Left ventricle myocardium superior (tissue), 1 donor: ENCODE data around the gene FAM177A1. TPM values are rescaled to one million over a fixed set of nuclear protein-coding genes. Genes with fewer than 3 reads are reported as not detected.
"Not testable (repeated sequence)": the region's sequence is repeated elsewhere in the genome, so short reads cannot be mapped to it uniquely, and the experiment has no call there.

Experiments used
- ATAC-seq: fragments of 200-7000 bp; cut with Tn5 transposase; one replicate; pipeline ENCODE4 v1.9.1; 2020; ENCODE audit warnings: mild to moderate bottlenecking, moderate library complexity
- DNase-seq: peaks from one replicate; pipeline ENCODE4 v3.0.0-alpha.2; 2020
- intact Hi-C: fragments of 100-400 bp; cut with micrococcal nuclease; formaldehyde crosslinking; loops from one replicate; pipeline ENCODE4 v1.11.0; 2022
- long read RNA-seq: library from polyadenylated mRNA; unstranded; transcript quantifications from one replicate; pipeline ENCODE4 v2.0.0, GENCODE V29; 2021
- total RNA-seq: library from RNA; stranded (reverse); fragmentation: NEBNext Ultra II Directional; extraction: Animal tissue kit (Norgen Biotek cat#: 25700); gene quantifications from one replicate; pipeline ENCODE4 v1.2.1, GENCODE V29; 2021
- donor health status: DM: no; HTN: yes; CAD: no; lungs with severe emphysema.

Gene FAM177A1
- total RNA-seq, result 51.3 TPM
- long read RNA-seq, transcript FAM177A1-202 (6 exons, 858 nt), result minor isoform, 20 of 66 reads
- long read RNA-seq, transcript FAM177A1-201 (5 exons, 2,927 nt), result major isoform, 27 of 66 reads
- long read RNA-seq, partial matches to known transcripts, result 7 of 66 reads
- long read RNA-seq, other reads (novel, unspliced or antisense), result 10 of 66 reads

GRCh38 chr14:35046048-35046750 lies at the start of gene FAM177A1:
FAM177A1 (plus strand) TSS chr14:35046272; CDS start chr14:35046464, 192 bp downstream.
- intact Hi-C loops, result no loop called here
- DNase-seq, result peak; percentile 99
- ATAC-seq, result peak; percentile 98

DNA sequence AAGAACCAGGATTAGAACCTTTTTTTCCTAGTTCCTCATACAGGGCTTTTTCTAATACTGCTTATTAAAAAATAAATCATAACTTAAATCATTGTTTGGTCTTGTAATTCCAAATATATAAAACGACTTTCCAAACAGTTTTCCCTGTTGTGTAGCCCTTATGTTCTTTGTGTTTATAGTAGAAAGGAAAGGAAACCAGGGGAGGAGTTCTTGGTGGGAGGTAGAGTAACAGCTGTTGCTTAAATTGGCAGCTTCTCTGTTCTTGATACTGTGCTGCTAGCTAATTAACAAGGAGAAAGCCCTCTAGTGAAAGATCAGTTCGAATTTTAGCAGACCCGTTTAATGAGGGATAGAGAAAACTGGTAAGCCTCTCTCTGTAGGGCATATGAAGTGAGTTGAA lies 48.3 kb upstream of the FAM177A1 start:
- ATAC-seq (no peak), DNase-seq (no peak)
- intact Hi-C loops, result no loop called here

- intact Hi-C loops, result no loop called here
- ATAC-seq (no peak), DNase-seq (no peak)
Measured at GRCh38 chr14:34999500-34999899, 46.6 kb upstream of the FAM177A1 start.

DNA sequence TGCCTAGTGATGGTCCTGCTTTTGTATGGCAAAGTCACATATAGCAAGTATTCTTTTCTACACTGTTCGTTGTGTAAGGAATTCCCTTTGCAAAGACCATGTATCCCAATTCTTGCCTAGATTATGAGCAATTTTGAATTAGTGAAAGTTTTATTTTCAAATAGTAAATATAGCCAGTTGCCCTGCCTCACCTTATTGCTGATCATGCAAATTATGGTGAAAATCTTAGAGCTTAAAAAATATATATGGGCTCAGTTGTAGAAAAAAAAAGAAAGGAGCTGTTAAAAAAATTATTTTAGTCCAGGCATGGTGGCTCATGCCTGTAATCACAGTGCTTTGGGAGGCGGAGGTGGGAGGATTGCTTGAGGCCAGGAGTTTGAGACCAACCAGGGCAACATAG lies 44.5 kb upstream of the FAM177A1 start:
- intact Hi-C loops, result no loop called here
- DNase-seq (no peak), ATAC-seq (no peak)

DNA sequence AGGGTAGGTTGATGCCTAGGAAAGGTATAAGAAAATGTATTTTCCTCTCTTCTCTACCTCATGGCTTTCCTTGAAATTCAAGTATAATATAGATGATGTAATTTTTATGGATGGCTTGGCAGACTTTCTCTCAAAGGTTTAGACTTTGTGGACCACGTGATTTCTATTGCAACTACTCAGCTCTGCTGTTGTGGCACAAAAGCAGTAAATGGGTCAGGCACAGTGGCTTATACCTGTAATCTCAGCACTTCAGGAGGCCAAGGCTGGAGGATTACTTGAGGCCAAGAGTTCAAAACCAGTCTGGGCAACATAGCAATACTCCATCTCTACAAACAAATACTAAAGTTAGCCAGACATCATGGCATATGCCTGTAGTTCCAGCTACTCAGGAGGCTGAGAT lies 41.2 kb upstream of the FAM177A1 start:
- DNase-seq (no peak), ATAC-seq (no peak)
- intact Hi-C loops, result no loop called here

GRCh38 chr14:35016568-35016967 lies 29.5 kb upstream of the FAM177A1 start:
- ATAC-seq, result no peak
- DNase-seq, result no peak
- intact Hi-C loops, result no loop called here

GRCh38 chr14:35020713-35021112 lies 25.4 kb upstream of the FAM177A1 start:
- ATAC-seq, result no peak
- intact Hi-C loops, result no loop called here

GRCh38 chr14:35028435-35028834 lies 17.6 kb upstream of the FAM177A1 start:
- no peak for DNase-seq
- intact Hi-C loops, result no loop called here
- no peak for ATAC-seq

More at GRCh38 chr14:35020713-35021112, 25.4 kb upstream of the FAM177A1 start:
- DNase-seq, result no peak

DNA sequence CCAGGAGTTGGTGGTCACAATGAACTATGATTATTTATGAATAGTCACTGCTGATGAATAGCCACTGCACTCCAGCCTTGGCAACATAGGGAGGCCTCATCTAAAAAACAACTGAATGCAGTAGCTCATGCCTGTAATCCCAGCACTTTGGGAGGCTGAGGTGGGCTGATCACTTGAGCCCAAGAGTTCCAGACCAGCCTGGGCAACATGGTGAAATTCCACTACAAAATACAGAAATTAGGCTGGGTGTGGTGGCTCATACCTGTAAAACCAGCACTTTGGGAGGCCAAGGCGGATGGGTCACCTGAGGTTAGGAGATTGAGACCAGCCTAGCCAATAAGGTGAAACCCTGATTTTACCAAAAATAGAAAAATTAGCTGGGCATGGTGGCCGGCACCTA lies 13.5 kb upstream of the FAM177A1 start:
- ATAC-seq (no peak), DNase-seq (no peak)
- intact Hi-C loops, result no loop called here

DNA sequence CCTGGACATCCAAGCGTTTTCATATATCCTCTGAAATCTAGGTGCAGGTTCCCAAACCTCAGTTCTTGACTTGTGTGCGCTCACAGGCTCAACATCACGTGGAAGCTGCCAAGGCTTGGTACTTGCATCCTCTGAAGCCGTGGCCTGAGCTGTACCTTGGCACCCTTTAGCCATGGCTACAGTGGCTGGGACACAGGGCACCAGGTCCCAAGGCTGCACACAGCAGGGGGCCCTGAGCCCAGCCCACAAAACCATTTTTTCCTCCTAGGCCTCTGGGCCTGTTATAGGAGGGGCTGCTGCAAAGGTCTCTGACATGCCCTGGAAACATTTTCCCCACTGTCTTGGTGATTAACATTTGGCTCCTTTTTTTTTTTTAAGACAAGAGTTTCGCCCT lies 11.6 kb upstream of the FAM177A1 start:
- DNase-seq (no peak), ATAC-seq (no peak)
- intact Hi-C loops, result no loop called here

DNA sequence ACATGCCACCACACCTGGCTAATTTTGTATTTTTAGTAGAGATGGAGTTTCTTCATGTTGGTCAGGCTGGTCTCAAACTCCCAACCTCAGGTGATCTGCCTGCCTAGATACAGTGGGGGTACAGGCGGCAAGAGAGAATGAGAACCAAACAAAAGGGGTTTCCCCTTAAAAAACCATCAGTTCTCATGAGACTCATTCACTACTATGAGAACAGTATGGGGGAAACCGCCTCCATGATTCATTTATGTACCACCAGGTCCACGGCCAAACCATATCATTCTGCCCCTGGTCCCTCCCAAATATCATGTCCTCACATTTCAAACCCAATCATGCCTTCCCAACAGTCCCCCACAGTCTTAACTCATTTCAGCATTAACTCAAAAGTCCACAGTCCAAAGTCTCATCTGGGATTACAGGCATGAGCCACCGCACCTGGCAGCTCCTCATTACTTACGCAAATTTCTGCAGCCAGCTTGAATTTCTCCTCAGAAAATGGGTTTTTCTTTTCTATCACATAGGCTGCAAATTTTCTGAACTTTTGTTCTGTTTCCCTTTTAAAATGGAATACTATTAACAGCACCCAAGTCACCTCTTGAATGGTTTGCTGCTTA lies 11.0 kb upstream of the FAM177A1 start:
- ATAC-seq, DNase-seq, intact Hi-C loops: not testable (repeated sequence)

- DNase-seq, ATAC-seq, intact Hi-C loops: not testable (repeated sequence)
Measured at GRCh38 chr14:35038312-35038711, 7.8 kb upstream of the FAM177A1 start.

GRCh38 chr14:35042632-35043031 lies 3.4 kb upstream of the FAM177A1 start:
- intact Hi-C loops, result loop anchor here (5.0 kb wide), 1 partner anchor 315 kb away; no protein-coding TSS in a partner anchor
- ATAC-seq (no peak), DNase-seq (no peak)

DNA sequence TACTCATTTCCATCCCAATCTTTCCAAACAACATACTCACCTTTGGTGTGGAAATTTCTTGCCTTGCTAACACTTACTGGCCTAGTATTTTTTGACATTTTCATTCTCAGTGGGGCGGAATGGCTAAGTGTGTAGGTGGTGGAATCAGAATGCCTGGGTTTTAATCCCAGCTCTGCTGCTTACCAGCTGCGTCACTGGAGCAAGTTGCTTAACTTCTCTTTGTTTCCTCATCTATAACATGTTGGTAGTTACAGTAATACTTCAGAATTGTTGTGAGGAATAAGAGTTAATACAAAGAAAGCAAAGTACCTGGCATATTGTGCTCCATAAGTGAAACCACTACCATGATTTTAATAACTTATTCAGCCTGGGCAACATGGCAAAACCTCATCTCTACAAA lies 3.0 kb upstream of the FAM177A1 start:
- intact Hi-C loops, result loop anchor here (5.0 kb wide), 1 partner anchor 314 kb away; no protein-coding TSS in a partner anchor
- ATAC-seq, result no peak
- DNase-seq, result no peak

DNA sequence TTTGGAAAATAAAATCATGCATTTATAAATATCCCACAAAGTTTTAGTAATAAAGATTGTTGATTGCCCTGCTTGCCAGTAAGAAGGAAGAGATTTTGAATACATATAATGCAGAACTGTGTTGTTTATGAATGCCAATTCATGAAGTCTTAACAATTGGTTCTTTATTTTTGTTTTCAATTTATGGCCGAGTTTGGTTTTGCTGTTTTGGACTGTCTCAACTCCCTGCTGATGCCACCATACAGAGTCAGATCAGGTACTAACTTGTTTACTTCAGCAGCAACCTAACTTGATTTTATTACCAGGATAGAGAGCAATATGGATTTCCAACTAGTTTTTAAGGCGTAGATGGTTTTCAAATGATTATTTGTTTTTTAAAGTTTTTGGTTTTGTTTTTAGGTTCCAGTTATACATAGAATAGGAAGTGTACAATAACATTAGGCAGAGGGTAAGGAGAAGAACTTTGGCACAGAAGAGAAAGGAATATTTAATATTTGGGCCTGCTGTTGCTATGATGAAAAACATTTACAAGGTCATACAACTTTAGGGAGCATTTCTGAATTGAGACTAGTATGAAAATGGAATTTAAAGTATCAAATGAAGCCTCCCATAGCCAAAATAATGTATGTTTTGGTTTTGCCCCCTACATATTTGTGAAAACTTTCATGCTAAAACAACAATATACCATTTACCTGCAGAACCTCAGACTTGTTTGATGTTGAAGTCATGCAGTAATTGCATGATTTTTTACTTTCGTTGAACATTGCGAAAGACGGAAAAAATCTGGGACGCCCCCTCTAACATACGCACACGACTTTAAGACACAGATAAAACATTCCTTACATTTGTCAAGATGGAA lies 904 bp upstream of the FAM177A1 start:
- ATAC-seq (no peak), DNase-seq (no peak)
- intact Hi-C loops, result loop anchor here (5.0 kb wide), 1 partner anchor 312 kb away; no protein-coding TSS in a partner anchor

GRCh38 chr14:35045798-35046047 lies 349 bp upstream of the FAM177A1 start:
- DNase-seq (no peak), ATAC-seq (no peak)
- intact Hi-C loops, result no loop called here

- ATAC-seq, result peak; percentile 37
- DNase-seq, result no peak
- intact Hi-C loops, result no loop called here
Measured at GRCh38 chr14:35046751-35047536, 872 bp downstream of the FAM177A1 start.

- ATAC-seq, result no peak
- DNase-seq, result no peak
- intact Hi-C loops, result no loop called here
Measured at GRCh38 chr14:35047976-35048513, 2.0 kb downstream of the FAM177A1 start.

DNA sequence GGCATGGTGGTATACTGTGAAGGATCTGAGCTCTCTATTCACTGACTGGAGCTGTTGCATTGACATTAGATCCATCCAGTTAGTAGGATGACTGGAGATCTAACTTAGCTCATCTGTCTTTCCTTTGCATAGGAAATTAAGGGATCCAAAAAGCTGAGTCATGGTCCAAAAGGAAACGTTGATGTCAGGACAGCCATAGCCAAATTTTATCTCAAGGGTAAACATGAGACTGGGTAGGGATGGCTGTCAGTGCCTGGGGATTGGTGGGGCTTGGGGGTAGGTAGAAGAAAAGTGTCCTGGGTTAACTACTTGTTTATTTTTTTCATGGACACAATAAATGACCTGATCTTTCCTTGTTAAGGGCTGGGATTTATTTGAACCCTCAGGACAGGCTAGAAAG lies 4.6 kb downstream of the FAM177A1 start:
- ATAC-seq (peak; percentile 20), DNase-seq (no peak)
- intact Hi-C loops, result no loop called here
